ENCODE measurements around the gene GIMAP8.

The GIMAP8 gene

DNA sequence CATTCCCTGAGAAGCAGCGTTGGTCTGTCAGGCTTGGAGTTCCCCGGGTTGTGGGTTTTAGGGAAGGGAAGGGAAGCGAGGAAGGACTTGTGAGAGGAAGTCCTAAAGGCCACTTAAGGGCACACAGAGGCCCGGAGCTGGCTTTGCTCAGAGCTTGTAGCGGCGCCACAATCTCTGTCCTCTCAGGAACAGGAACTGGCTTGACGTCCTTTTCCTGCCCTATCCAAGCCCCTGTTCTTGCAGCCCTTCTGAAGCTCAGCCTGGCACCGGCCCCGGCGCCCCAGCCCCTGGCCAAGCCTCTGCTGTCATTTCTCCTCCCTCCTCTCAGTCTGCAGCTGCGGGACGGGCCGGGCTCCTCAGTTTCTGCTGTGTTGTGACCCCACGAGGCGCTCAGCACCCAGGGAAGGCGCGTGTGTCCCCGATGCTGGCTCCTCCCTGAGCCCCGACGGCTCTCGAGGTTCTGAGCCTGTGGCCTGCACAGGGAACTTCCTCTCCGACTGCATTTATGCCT lies at the start of gene GIMAP8:
Gene GIMAP8, plus strand, starts transcription at position 140 of the 511 bp plus-strand sequence. CDS start 16,069 bp downstream, outside the sequence.
- DNase-seq: peak; percentile 30

DNA sequence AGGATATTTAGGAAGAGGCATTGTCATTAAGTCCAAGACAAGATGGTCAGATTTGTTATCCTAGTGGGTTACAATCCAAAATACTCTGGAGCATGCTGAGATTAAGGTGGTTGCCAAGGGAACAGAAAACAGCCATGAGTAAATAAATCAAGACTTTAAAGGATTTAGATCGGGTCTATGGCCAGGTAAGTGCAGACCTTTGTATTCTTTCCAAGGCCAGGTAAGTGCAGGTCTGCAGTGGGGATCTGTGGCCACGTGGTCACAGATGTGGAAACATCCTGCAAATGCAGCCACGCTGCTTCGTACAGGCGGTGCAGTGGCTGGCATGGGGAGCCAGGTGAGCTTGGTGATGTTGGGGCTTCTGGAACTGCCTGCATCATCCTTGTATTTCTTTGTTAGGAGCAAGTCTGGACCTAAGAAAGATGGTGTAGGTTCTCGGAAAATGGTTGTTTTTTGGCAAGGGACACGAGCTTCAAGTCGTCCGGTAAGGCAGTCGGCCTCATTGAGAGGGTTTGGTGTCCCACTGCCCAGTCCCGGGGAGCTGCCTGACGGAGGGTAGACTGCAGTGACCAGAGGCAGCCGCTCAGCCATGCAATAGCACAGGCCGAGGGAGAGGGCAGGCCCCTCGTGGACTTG lies 49.5 kb upstream of the GIMAP8 start:
- peak; percentile 8 for DNase-seq

DNA sequence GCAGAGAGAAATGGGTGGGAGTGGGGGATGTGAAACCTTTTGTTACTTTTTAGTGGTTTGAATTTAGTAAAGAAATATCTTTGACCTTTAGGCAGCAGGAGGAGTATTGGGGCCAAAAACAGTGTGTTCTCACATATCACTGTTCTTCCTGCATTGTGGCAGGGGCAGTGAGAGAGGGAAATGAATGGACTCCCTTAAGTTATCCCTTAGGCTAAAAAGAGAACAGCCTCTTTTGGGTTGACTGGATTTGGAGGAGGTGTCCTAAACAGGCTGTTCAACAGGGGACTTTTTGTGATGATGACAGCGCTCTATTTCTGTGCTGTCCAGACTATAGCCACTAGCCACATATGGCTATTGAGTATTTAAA lies 49.0 kb upstream of the GIMAP8 start:
- DNase-seq: no peak

DNA sequence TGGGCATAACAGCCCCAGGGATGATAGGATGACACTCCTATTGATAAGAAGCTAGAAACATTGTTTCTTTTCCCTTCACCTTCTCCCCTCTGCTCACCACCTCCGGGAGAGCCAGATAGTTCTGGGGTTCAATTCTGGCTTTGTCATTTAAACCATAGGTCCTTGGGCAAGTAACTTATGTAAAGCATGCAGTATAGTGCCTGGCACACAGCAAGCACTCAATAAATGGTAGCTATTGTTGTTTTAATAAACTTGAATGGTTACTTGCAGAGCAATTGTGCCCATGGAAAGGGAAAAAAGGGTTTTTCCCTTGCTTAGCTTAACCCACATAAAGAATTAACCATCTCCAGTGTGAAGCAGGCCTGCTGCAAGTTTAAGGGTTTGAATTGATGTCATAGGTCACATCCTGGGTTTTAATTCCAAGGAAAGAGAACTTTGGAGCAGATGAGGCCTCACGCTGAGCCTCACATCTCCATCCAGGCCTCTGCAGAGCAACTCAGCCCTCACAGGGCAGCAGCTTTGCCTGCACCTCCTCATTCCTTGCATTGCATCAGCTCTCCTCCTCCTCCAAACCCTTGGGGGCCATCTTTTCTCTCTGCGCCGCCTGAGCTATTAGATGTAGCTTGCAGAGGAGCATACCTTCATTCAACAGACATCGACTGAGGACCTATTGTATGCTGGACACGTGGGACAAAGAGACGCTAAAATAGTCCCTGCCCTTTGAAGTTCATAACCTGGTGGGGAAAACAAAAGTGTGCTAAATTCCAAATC lies 48.4 kb upstream of the GIMAP8 start:
- DNase-seq: no peak

DNA sequence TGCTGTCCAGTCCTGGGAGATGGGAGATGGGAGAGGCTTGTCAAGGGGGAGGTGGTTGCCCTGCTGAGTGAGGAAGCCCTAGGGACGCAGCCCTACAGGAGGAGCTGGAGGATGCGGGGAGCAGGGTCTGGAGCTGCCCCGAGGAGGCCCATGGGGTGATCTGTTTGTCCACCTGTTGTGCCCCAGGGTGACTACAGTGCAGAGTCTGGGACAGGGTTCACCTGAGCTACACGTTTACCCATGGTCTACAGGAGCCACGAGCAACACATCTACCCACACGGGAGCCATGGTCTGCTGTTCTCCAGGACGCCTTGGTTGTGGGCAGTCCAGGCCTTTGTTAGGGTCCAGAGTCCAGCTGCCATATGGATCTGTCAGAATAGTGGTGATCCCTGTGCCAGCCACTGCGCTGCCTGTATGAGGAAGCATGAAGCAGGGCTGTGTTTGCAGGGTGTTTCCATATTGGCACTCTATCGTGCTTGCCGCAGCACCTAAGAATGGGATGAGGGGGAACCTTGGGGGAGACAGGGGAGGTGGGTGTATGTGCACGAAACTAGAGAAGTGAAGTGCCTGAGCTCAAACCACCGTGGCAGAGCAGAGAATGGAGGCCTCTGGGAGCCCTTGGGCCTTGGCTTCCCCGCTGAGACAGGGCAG lies 47.6 kb upstream of the GIMAP8 start:
- peak; percentile 16 for DNase-seq

DNA sequence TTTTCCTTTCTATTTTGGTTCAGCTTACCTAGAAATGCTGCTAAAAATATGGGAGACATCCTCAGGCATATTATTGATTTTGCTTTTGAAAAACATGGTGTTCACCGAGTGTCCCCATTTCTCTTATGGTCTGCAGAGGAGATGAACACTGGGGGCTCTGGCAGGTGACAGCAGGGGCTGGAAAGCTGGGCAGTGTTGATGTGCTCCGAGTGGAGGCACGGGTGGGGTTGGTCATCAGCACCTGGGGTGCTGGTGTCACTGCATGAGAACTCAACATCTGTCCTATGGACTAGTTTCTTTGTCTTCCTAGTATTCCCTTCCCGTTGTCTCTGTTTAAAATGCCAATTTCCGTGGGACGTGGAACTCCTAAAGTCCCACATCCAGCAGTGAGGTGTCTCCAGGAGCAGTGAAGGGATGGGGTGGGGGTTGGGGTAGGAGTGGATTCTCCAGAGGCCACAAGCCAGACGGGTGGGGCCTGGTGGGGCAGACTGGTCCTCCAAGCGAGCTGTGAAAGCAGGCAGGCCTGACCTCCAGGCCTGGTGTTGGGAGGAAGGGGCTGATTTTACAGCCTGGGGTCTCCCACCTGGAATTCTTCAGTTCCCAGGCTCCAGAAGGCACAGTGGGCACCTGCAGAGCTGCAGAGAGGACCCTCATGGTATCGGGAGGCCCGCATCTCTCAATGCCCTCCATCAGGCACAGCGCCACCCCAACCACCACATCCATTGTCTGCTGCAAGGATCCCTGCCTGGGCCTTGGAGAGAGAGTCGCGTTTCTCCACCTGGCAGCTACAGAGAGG lies 46.9 kb upstream of the GIMAP8 start:
- DNase-seq: peak; percentile 15

DNA sequence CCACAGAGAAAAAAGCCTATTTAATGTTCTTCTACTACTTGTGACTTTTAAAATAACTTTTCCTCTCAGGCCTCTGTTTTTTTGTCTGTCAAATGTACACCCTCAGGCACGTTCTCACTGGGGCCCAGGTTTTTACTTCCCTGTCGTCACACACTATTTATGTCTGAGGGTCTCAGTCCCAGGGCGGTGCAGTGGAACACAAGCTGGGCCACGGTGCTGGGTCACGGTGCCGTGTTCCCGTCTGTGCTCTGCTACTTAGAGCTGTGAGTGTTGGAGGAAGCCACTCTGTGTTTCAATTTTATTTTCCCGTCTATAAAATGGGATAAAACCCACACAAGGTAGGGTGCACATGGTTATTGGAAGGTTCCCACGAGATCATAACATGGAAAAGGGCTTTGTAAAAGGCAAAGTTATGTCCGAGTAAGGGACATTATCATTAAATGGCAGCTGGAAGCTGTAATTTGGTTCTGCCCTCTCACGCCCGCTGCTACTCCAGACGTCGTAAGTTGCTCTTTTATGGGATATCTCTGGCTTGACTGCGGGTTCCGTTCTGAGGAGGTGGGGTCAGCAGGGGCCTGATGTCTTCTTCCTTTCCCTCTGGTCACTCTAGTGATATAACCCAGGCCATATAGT lies 46.1 kb upstream of the GIMAP8 start:
- peak; percentile 21 for DNase-seq

DNA sequence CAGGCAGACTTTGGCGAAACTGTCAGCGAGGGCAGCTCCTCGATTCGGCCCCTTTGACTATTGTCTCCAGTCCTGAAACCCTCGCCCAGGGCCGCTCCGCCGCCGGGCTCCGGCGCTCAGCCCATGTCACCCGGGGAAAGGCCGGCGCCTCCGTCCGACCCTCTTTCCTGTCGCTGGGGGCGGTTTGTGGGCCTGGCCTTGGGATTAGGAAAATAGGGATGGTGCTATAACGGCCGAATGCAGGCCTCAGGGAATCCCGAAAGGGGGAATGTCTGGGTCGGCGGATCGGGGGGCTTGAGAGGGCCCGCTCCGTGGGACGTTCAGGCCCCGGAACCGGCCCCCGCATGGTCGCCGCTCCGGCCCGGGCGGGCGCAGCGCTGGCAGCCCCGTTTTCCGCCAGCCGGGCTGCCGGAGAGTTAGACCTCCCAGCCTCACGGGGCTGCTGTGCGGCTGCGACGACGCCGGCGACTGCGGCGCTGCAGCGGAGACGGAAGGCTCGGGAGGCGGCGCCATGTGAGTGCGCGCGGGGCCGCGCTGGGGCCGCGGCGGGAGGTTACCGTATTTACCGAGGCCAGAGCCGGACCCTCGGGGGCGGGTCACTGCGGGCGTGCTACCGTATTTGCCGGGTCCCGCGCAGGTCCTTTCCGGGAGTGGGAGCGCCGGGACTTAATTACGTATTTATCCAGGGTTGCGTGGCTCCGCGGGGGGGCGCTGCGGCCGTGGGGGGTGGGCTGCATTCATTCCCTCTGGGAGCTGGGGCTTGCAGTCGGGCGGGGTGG lies 45.4 kb upstream of the GIMAP8 start:
- DNase-seq: peak; percentile 91

DNA sequence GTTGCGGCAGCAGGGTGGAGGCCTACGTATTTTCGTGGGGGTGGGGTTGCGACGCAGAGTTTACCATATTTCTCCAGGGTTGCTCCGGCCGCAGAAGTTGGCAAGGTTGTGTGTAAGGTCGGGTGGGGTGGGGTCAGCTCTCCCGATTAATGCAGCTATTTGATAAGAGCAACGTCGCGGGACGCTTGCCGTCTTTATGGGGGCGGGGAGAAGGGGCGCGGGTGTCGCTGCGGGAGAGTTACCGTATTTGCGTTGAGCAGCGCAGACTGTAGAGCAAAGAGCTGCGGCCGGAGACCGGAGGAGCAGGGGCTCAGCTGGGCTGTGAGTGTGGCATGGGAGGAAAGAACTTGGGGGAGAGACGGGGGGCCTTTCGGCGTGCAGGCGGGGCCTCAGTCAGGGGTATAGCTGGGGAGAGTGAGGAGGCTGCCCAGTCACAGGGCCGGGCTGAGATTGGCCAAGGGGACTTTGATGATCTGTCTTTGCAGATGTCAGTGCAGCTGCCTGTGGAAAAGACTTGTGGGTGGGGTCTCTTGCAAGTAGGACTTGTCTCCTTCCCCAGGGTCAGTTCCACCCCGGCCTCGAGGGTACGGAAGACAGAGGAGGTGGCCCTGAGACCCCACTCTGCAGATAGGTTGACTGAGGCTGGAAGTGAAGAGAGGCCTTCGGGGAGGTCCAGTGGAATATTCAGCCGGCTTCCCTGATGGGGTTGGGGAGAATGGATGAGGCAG lies 44.7 kb upstream of the GIMAP8 start:
- DNase-seq: peak; percentile 65

DNA sequence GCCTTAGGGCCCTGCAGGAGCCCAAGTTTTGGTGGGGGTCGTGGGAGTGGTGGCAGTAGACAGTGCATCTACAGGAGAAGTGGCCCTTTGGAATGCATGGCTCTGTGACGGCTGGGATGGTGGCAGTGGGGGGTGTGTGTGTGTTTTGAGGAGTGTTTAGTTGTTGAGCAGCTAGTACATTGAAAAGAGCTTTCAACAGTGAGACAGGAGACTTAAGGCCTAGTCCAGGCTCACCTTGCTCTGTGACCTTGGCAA lies 44.2 kb upstream of the GIMAP8 start:
- DNase-seq: no peak

DNA sequence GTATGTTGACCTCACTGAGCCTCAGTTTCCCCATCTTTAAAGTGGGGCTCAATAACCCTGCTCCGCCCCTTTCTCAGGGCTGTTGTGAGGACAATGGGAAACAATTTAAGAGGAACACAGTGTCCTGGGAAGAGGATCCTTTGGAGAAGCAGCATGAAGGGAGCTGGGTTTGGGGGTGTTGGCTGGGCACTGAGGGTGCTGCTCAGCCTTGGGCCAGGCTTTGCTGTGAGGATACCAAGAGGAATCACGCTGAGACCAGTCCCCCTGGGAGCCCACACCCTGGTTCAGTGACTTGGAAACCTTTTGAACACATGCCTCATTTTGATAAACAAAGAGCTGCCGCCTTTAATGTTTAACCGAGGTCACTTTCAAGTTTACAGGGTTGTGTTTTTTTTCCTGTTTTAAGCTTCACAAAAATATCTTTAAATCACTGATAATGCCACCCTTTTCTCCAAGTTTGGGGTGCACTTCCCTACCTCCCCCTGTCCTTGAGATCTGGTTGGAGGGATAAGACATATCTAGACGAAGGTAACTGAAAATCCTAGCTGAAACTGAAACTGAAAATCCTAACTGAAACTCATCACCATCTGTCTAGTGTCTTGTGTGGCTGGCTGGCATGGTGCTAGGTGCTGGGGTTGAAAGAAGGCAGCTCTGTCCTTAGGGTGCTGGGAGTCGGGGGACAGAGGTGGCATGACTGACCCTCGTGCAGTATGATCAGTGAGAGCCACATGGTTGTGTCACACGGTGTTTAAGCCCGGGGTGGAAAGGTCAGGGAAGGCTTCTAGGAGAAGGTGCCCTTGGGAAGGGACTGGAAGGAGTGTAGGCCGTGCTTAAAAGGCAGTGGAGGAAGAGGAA lies 43.6 kb upstream of the GIMAP8 start:
- DNase-seq: peak; percentile 15

DNA sequence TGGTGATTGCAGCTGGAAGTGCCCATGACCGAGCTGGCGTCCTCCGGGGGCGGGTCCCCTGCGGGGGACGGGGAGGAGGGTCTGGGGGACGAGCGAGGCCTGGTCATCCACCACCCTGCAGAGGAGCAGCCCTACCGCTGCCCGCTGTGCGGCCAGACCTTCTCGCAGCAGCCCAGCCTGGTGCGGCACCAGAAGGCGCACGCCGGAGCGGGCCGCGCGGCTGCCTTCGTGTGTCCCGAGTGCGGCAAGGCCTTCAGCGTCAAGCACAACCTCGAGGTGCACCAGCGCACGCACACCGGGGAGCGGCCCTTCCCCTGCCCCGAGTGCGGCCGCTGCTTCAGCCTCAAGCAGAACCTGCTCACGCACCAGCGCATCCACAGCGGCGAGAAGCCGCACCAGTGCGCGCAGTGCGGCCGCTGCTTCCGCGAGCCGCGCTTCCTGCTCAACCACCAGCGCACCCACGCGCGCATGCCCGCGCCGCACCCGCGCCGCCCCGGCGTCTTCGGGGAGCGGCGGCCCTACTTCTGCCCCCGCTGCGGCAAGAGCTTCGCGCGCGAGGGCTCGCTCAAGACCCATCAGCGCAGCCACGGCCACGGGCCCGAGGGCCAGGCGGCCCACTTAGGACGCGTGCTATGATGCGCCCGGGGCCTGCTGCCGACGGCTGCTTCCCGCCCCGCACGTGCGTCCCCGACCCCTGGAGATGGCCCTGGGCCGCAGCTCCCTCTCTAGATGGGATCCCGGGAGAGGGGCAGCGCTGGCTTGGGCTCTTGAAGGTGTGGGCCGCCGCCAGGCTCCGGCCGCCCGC lies 42.6 kb upstream of the GIMAP8 start:
- peak; percentile 18 for DNase-seq

DNA sequence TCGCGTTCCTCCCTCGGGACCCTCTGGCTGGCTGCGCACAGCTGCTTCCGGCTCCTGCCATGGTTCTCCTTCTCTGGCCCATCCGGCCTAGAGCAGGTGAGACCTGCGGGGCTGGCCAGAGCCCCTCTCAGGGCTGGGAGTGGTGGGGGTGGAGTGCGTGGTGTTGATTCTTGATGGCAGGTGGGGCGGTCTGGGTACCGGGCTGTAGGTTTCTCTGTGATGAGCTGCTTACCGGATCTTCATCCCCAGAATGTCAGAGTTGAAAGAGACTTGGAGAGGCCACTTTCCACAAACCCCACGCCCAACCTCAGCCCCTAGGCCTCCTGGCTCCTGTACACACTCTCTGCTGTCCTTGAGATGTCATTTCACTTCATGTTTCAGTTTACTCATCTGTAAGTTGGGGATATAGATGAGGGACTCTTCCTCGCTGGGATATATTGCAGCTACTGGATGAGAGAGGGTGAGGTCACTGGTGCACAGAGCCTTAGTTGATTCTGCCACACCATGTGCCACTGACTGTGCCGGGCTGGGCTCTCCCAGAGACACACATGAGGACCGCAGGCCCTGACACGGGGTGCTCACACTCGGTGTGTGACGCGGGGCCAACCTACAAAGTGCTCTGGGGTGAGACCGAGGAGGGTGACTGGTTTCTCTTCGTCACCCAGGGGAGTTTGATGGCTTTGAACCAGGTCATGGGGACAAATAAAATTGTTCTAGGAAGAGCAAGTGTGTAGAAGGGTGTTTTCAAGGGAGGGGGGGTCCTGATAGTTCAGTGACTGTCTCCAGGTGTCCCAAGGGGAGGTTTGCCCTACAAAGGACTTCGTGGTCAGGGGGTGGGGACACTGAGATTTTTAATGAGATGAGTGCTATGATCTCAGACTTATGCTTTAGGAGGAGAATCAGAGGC lies 41.8 kb upstream of the GIMAP8 start:
- DNase-seq: peak; percentile 16

DNA sequence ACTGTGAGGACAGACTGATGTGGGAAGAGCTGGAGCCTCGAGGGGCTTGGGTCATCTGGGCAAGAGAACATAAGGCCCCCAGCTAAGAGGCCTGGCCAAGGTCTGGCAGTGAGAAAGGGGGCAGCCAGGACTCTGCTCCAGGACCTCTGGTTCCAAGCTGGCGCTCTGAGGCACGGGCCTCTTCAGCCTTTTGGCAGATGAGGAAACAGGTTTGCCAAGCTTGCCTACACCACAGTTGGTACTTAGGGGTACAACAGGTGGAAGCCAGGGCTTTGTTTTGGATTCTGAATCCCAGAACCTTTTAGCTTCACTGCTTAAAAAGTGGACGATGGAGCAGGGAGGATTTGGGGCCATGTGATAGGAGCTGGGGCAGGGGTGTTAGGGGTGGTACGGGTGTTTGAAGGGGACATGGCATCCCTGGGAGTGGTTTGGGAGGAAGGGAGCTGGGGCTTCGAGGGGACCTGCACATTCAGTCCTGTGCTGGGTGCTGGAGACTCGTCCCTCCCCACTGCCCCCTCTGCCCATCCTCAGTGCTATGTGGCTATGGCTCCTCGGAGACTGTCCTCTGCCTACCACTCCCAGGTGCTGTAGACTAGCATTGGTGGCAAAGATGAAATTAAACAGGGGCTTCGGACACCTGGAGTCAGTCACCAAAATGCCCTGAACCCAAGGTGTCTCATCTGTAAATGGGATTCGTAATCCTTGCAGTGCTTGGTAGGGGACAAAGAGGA lies 41.0 kb upstream of the GIMAP8 start:
- peak; percentile 5 for DNase-seq

DNA sequence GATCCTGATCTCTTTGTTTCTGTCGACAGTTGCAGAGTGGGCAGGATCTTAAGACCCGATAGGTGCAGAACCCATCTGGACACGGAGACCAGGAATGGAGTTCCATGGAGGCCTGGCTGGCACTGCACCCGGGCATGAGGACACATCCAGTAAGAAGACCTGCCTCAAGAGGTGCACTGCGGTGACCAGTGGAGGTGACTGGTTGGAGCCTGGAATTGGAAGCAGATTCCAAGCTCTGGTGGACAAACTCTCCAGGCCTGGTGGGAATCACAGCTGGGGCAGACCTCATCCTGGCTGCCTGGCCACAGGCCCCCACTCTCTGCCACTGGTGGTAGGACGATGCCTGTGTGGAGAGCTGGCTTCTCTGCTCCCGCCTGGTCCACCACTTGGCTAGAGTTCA lies 40.3 kb upstream of the GIMAP8 start:
- no peak for DNase-seq

DNA sequence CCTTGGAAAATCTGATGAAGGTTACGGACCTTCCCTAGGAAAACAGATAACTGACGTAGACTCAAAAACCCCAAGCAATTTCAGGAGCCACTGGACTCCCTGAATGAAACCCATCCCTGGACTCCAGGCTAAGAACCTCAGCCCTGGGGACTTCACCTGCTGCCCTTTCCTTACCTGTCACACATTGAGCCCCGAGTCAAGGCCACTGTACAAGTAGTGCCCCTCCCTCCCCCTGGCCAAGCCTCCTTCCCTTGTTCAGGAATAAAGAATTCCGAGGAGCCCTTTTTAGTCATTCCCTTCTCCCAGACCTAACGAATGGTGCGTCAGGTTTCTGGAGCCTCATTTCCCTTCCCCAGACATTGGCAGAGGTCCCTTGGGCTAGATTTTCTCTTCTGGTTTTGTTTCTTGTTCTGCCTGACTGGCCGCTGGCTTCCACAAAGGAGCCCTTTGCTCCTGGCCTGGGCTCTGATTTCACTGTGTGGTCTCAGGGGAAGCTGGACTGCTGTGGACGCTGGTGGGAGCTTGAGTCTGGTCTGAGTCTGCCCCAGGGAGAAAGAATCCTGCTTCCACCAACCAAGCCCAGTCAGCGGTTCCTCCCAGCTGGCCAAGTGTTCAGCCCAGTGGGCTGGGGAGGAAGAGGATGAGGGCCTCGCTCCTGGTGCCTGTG lies 39.6 kb upstream of the GIMAP8 start:
- DNase-seq: peak; percentile 15

DNA sequence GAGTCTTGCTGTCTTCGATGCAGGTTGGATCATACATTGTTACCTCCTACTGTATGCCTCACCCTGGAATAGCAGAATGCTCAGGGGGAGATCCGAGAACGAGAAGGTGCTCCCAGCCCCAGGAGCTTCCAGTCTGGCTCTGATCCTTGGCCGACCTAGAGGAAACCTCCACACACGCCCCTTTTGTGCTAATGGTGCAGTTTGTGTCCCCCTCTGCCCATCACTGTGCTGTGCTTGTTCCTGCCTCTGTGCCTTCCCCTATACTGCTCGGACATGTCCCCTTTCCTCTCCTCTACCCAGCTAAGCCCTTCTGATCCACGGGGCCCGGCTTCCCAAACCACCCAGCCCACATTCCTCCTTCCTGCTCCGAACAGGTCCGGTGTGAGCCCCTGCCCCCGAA lies 38.8 kb upstream of the GIMAP8 start:
- peak; percentile 11 for DNase-seq
